Measurements from ENCODE around the gene TMEM163. TPM values are rescaled to one million over a fixed set of nuclear protein-coding genes. Genes with fewer than 3 reads are reported as not detected.

The TMEM163 gene
- total and polyA plus RNA-seq, 4 donors = 5.8 to 46.9 (median 29.8) TPM

DNA sequence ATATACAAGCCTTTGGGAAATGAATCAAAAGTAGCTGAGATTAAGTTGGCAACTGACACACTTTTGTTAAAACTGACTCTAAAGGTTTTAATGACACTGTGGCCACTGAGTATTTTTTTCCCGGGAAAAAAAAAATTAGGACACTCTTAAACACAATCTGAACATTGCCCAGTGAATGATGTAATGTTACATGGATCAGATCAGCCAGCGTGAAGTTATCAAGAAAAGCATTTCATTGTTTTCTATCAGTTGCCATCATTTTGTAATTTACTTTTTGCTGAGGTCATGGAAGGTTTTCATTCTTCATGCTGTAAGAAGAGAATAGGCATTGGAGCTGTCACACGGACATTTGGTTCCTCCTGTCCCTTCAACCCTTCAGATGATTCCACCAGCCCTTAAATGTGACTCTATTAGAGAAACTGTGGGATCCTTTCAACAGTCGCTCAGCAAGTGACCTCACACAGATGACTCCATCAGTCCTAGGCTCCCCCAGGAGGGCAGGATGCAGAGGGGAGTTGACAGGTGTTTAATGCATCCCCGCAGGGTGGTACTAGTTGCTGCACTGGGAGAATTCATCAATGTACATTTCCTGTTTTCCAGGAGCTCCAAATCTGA lies 300.7 kb downstream of the TMEM163 start:
- TF ChIP-seq, protein P1, sequence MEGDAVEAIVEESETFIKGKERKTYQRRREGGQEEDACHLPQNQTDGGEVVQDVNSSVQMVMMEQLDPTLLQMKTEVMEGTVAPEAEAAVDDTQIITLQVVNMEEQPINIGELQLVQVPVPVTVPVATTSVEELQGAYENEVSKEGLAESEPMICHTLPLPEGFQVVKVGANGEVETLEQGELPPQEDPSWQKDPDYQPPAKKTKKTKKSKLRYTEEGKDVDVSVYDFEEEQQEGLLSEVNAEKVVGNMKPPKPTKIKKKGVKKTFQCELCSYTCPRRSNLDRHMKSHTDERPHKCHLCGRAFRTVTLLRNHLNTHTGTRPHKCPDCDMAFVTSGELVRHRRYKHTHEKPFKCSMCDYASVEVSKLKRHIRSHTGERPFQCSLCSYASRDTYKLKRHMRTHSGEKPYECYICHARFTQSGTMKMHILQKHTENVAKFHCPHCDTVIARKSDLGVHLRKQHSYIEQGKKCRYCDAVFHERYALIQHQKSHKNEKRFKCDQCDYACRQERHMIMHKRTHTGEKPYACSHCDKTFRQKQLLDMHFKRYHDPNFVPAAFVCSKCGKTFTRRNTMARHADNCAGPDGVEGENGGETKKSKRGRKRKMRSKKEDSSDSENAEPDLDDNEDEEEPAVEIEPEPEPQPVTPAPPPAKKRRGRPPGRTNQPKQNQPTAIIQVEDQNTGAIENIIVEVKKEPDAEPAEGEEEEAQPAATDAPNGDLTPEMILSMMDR (IDR thresholded peaks at IDR 0.05; ENCODE audit: control extremely low read depth, extremely low read depth) = no peak
- no peaks in the 10 kb centered on the region for H3K27me3 ChIP-seq (ENCODE audit: control insufficient read depth in 3 of 3, insufficient read depth in 3 of 3, low read length in 2 of 3)
- peaks cover 0 to 5% (median 0%) of the 10 kb centered on the region in 4 donors for H3K36me3 ChIP-seq (ENCODE audit: control insufficient read depth in 4 of 4, insufficient read depth in 4 of 4, low read length in 4 of 4)
- 91 to 93% methylated on average over 5 of the region's 5 CpGs for WGBS, 2 donors
- DNase-seq (no peak), ATAC-seq (ENCODE audit: insufficient read depth, low FRiP score) (no peak)
- no peak overlapping the region for H3K4me3 ChIP-seq
- H3K9me3 ChIP-seq (ENCODE audit: control insufficient read depth in 4 of 4, insufficient read depth in 3 of 4, low read length in 3 of 4) = no peaks in the 10 kb centered on the region
- H3K4me1 ChIP-seq (ENCODE audit: control insufficient read depth in 5 of 5, insufficient read depth in 5 of 5, low read length in 5 of 5) = peaks cover 0 to 5% (median 0%) of the 10 kb centered on the region in 5 donors
- no peak overlapping the region for H3K9ac ChIP-seq (ENCODE audit: insufficient read depth in 1 of 2, low read length in 2 of 2)
- H3K27ac ChIP-seq (ENCODE audit: low read depth in 1 of 2, low read length in 1 of 2) = no peak overlapping the region

DNA sequence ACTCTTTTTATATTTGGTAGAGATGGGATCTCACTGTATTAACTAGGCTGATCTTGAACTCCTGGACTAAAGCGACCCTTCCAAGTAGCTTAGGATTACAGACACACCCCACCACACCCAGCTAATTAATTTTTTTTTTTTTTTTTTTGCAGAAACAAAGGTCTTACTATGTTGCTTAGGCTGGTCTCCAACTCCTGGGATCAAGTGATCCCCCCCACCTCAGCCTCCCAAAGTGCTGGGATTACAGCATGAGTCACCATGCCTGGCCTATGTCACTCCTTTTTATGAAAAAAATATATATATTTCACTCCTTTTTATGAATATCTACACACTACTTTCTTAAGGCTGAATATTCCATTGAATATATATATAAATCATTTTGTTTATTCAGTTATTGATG lies 302.2 kb downstream of the TMEM163 start:
- H3K9me3 ChIP-seq (ENCODE audit: control insufficient read depth in 4 of 4, insufficient read depth in 3 of 4, low read length in 3 of 4) = no peaks in the 10 kb centered on the region
- H3K4me1 ChIP-seq (ENCODE audit: control insufficient read depth in 5 of 5, insufficient read depth in 5 of 5, low read length in 5 of 5) = peaks cover 0 to 7% (median 3%) of the 10 kb centered on the region in 5 donors
- H3K4me3 ChIP-seq = no peak overlapping the region
- TF ChIP-seq, protein P1 (IDR thresholded peaks at IDR 0.05; ENCODE audit: control extremely low read depth, extremely low read depth) = no peak
- 93 to 100% methylated on average over 1 of the region's 1 CpG for WGBS, 2 donors
- no peak for DNase-seq
- H3K36me3 ChIP-seq (ENCODE audit: control insufficient read depth in 4 of 4, insufficient read depth in 4 of 4, low read length in 4 of 4) = peaks cover 0 to 6% (median 0%) of the 10 kb centered on the region in 4 donors
- no peak overlapping the region for H3K27ac ChIP-seq (ENCODE audit: low read depth in 1 of 2, low read length in 1 of 2)
- no peaks in the 10 kb centered on the region for H3K27me3 ChIP-seq (ENCODE audit: control insufficient read depth in 3 of 3, insufficient read depth in 3 of 3, low read length in 2 of 3)
- no peak for ATAC-seq (ENCODE audit: insufficient read depth, low FRiP score)
- no peak overlapping the region for H3K9ac ChIP-seq (ENCODE audit: insufficient read depth in 1 of 2, low read length in 2 of 2)

DNA sequence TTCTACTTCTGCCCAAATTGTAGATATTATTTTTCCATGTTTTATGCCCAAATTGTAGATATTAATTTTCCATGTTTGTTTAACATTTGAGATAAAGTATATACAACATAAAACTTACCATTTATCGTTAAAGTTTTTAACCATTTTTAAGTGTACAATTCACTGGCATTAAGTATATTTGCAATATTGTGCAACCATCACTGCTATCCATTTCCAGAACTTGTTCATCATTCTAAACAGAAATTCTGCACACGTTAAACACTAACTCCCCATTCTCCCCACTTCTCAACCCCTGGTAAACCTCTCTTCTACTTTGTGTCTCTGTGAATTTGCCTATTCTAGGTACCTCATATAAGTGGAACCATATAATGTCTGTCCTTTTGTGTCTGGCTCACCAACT lies 302.8 kb downstream of the TMEM163 start:
- TF ChIP-seq, protein P1 (IDR thresholded peaks at IDR 0.05; ENCODE audit: control extremely low read depth, extremely low read depth) = no peak
- Histone ChIP-seq H3K27ac (ENCODE audit: low read depth in 1 of 2, low read length in 1 of 2) (no peak overlapping the region), H3K4me3 (no peak overlapping the region), H3K36me3 (ENCODE audit: control insufficient read depth in 4 of 4, insufficient read depth in 4 of 4, low read length in 4 of 4) (peaks cover 0 to 6% (median 0%) of the 10 kb centered on the region in 4 donors), H3K9me3 (ENCODE audit: control insufficient read depth in 4 of 4, insufficient read depth in 3 of 4, low read length in 3 of 4) (no peaks in the 10 kb centered on the region), H3K4me1 (ENCODE audit: control insufficient read depth in 5 of 5, insufficient read depth in 5 of 5, low read length in 5 of 5) (peaks cover 0 to 10% (median 3%) of the 10 kb centered on the region in 5 donors), H3K9ac (ENCODE audit: insufficient read depth in 1 of 2, low read length in 2 of 2) (no peak overlapping the region), H3K27me3 (ENCODE audit: control insufficient read depth in 3 of 3, insufficient read depth in 3 of 3, low read length in 2 of 3) (no peaks in the 10 kb centered on the region)
- ATAC-seq (ENCODE audit: insufficient read depth, low FRiP score) (no peak), DNase-seq (no peak)
- 75 to 76% methylated on average over 2 of the region's 2 CpGs for WGBS, 2 donors

DNA sequence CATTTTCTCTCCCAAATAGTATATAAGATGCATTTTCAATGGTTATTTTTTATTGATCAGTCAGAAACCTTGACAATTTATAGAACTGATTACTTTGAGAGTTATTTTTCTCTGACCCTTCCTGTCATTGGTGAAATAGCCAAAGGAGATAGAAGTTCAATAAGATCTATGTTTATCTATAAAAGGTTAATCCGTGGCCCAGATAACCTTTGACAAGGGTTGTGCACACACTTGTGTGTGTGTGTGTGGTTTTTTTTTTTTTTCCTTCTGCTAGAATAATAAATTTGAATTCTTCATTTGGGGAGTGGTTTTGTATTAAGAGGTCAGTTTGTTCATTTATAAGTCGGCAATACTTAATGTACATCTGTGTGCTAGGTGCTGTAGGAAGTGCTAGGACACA lies 304.9 kb downstream of the TMEM163 start:
- ATAC-seq (ENCODE audit: insufficient read depth, low FRiP score) (no peak), DNase-seq (no peak)
- no peaks in the 10 kb centered on the region for H3K9me3 ChIP-seq (ENCODE audit: control insufficient read depth in 4 of 4, insufficient read depth in 3 of 4, low read length in 3 of 4)
- TF ChIP-seq, protein P1 (IDR thresholded peaks at IDR 0.05; ENCODE audit: control extremely low read depth, extremely low read depth) = no peak
- H3K27ac ChIP-seq (ENCODE audit: low read depth in 1 of 2, low read length in 1 of 2) = no peak overlapping the region
- H3K27me3 ChIP-seq (ENCODE audit: control insufficient read depth in 3 of 3, insufficient read depth in 3 of 3, low read length in 2 of 3) = no peaks in the 10 kb centered on the region
- H3K36me3 ChIP-seq (ENCODE audit: control insufficient read depth in 4 of 4, insufficient read depth in 4 of 4, low read length in 4 of 4) = peaks cover 0 to 6% (median 0%) of the 10 kb centered on the region in 4 donors
- 62 to 91% methylated on average over 2 of the region's 2 CpGs for WGBS, 2 donors
- H3K4me3 ChIP-seq = no peak overlapping the region
- no peak overlapping the region for H3K9ac ChIP-seq (ENCODE audit: insufficient read depth in 1 of 2, low read length in 2 of 2)
- peaks cover 0 to 22% (median 3%) of the 10 kb centered on the region in 5 donors for H3K4me1 ChIP-seq (ENCODE audit: control insufficient read depth in 5 of 5, insufficient read depth in 5 of 5, low read length in 5 of 5)
